Gastroesophageal sphincter (tissue), 4 donors: ENCODE results near the gene HS3ST6. TPM values are rescaled to one million over a fixed set of nuclear protein-coding genes. Genes with fewer than 3 reads are reported as not detected.

Experiments
- ATAC-seq: fragments of 150-250 bp; one replicate; pipeline ENCODE4 v1.9.1; 2016; ENCODE audit warnings: mild to moderate bottlenecking, moderate library complexity
- H3K27ac ChIP-seq, 4 donors: fragments of 200-600 bp; sonication (generic) in 3 of 4; 1 replicate in 3 of 4; 2 replicates in 1 of 4; pipeline ENCODE4 v1.5.1; 2016 to 2019
- H3K27me3 ChIP-seq: fragments of 200-600 bp; sonication (generic); one replicate; pipeline ENCODE4 v1.5.1; 2019
- H3K36me3 ChIP-seq, 2 donors: fragments of 200-600 bp; sonication (generic); one replicate each; pipeline ENCODE4 v1.5.1; 2019; ENCODE audit warnings: control low read depth in 1 of 2
- H3K4me1 ChIP-seq, 3 donors: fragments of 200-600 bp; sonication (generic); 1 replicate in 2 of 3; 2 replicates in 1 of 3; pipeline ENCODE4 v1.5.1; 2016 to 2019; ENCODE audit warnings: control low read depth in 2 of 3
- H3K4me3 ChIP-seq, 2 donors: fragments of 200-600 bp; sonication (generic); one replicate each; pipeline ENCODE4 v1.5.1; 2019; ENCODE audit warnings: mild to moderate bottlenecking in 1 of 2, moderate library complexity in 1 of 2
- H3K9me3 ChIP-seq, 3 donors: fragments of 200-600 bp; sonication (generic); one replicate each; pipeline ENCODE4 v1.5.1; 2017 to 2019; ENCODE audit warnings: control low read depth in 2 of 3
- CTCF ChIP-seq, 4 experiments: fragments of 200-600 bp in 2 of 4; fragments of 450-650 bp in 2 of 4; sonication (generic) in 1 of 4; IDR thresholded peaks; one replicate each; pipeline ENCODE4 v1.5.1; 2017 to 2019; ENCODE audit warnings: antibody characterized with exemption in 4 of 4, mild to moderate bottlenecking in 2 of 4, moderate library complexity in 2 of 4
- EP300 ChIP-seq: sonication (generic); formaldehyde crosslinking; IDR thresholded peaks from one replicate; pipeline ENCODE4 v1.6.1; 2017; ENCODE audit warnings: antibody characterized with exemption, mild to moderate bottlenecking
- POLR2A ChIP-seq, 2 donors: fragments of 450-650 bp; IDR thresholded peaks; one replicate each; pipeline ENCODE4 v1.6.1; 2017; ENCODE audit warnings: antibody characterized with exemption in 2 of 2, mild to moderate bottlenecking in 2 of 2, moderate library complexity in 1 of 2
- POLR2AphosphoS5 ChIP-seq: sonication (generic); formaldehyde crosslinking; IDR thresholded peaks from one replicate; pipeline ENCODE4 v1.6.1; 2017; ENCODE audit warnings: antibody characterized with exemption
- WGBS, 2 donors: methylation state at CpG; one replicate each; pipeline ENCODE4 v1.1.5; 2018; ENCODE audit warnings: low coverage in 1 of 2; 5-methylcytosine and 5-hydroxymethylcytosine counted together
- total RNA-seq, 4 donors: library from RNA; depleted of rRNA; stranded (reverse); fragments of >200 nt; gene quantifications; one replicate each; pipeline ENCODE4 v1.1.0, GENCODE V29; 2016

HS3ST6 gene
- total RNA-seq, 4 donors from 2014 or later: not detected

- ATAC-seq: no peak
- H3K4me3 ChIP-seq: no peak overlapping the region
- no peak for TF ChIP-seq POLR2A (IDR thresholded peaks at IDR 0.05)
- TF ChIP-seq EP300: no peak
- no peak for TF ChIP-seq CTCF (IDR thresholded peaks at IDR 0.05)
- TF ChIP-seq POLR2AphosphoS5: no peak
- 60% methylated on average over 8 of the region's 17 CpGs; no CpG with 5 or more reads in 1 of the 2 donors for WGBS, 2 donors
- H3K9me3 ChIP-seq: no peaks in the 10 kb centered on the region
- H3K4me1 ChIP-seq: no peaks in the 10 kb centered on the region
- H3K27me3 ChIP-seq: peaks cover 74% of the 10 kb centered on the region
- H3K36me3 ChIP-seq: no peaks in the 10 kb centered on the region
- no peak overlapping the region for H3K27ac ChIP-seq
Observed at GRCh38 chr16:1908184-1908583, 10.0 kb downstream of the HS3ST6 start.

GRCh38 chr16:1907226-1907860 is 10.9 kb downstream of the HS3ST6 start:
- TF ChIP-seq EP300 (no peak), POLR2AphosphoS5 (no peak), POLR2A (IDR thresholded peaks at IDR 0.05) (no peak), CTCF (IDR thresholded peaks at IDR 0.05) (no peak)
- no peak overlapping the region for H3K27ac ChIP-seq
- no peak overlapping the region for H3K4me3 ChIP-seq
- ATAC-seq: no peak
- WGBS, 2 donors: 70% methylated on average over 2 of the region's 17 CpGs; no CpG with 5 or more reads in 1 of the 2 donors
- no peaks in the 10 kb centered on the region for H3K4me1 ChIP-seq
- H3K36me3 ChIP-seq: no peaks in the 10 kb centered on the region
- H3K27me3 ChIP-seq: peaks cover 80% of the 10 kb centered on the region
- no peaks in the 10 kb centered on the region for H3K9me3 ChIP-seq

- no CpG with 5 or more reads among the region's 5 CpGs for WGBS, 2 donors
- Histone ChIP-seq H3K9me3 (no peaks in the 10 kb centered on the region), H3K4me1 (no peaks in the 10 kb centered on the region), H3K27ac (no peak overlapping the region), H3K36me3 (no peaks in the 10 kb centered on the region), H3K4me3 (no peak overlapping the region), H3K27me3 (peaks cover 80% of the 10 kb centered on the region)
- no peak for ATAC-seq
- TF ChIP-seq EP300: no peak
- TF ChIP-seq POLR2A (IDR thresholded peaks at IDR 0.05): no peak
- TF ChIP-seq CTCF (IDR thresholded peaks at IDR 0.05): no peak
- no peak for TF ChIP-seq POLR2AphosphoS5
Observed at GRCh38 chr16:1906846-1907165, 11.4 kb downstream of the HS3ST6 start.

GRCh38 chr16:1906055-1906845 is 12.0 kb downstream of the HS3ST6 start:
- Histone ChIP-seq H3K27ac (no peak overlapping the region), H3K4me3 (no peak overlapping the region), H3K36me3 (no peaks in the 10 kb centered on the region), H3K27me3 (peaks cover 80% of the 10 kb centered on the region), H3K9me3 (no peaks in the 10 kb centered on the region), H3K4me1 (no peaks in the 10 kb centered on the region)
- WGBS, 2 donors: 60% methylated on average over 14 of the region's 31 CpGs; no CpG with 5 or more reads in 1 of the 2 donors
- TF ChIP-seq EP300: no peak
- TF ChIP-seq POLR2AphosphoS5: no peak
- TF ChIP-seq POLR2A (IDR thresholded peaks at IDR 0.05): no peak
- no peak for TF ChIP-seq CTCF (IDR thresholded peaks at IDR 0.05)
- no peak for ATAC-seq
